ENCODE measurements around the gene WDFY4. TPM values are rescaled to one million over a fixed set of nuclear protein-coding genes. Genes with fewer than 3 reads are reported as not detected.

The WDFY4 gene
- polyA plus RNA-seq, 1 donor from 2014 or later, result not detected

DNA sequence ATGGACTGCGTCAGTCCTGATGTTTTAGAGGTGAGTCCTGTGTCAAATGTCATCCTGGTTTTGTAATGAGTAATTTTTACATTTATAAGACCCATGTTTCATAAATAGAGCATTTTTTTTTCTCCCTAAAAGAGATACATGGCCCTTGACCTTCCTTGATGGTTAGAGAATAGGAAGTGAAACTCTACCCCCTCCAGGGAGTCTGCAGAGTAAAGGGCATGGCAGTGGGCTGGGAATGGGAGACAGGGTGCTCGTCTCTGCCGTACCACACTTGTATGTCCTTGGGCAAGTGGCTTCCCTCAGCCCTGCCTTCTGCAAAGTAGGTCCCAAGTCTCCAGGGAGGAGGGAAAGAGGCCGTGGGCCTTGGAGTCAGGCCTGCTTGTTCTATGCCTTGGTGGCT is 63.9 kb downstream of the WDFY4 start:
- Histone ChIP-seq H3K27me3 (ENCODE audit: insufficient read depth, low read depth, low read length) (no peaks in the 10 kb centered on the region), H3K79me2 (replicated peaks; ENCODE audit: insufficient read depth, low read length) (no peaks in the 10 kb centered on the region), H2AFZ (ENCODE audit: low read depth, low read length) (no peak overlapping the region), H3K4me2 (ENCODE audit: low read length) (no peak overlapping the region), H3F3A (ENCODE audit: insufficient read depth, low read length, poor library complexity, severe bottlenecking) (no peaks in the 10 kb centered on the region), H3K27ac (ENCODE audit: low read length) (no peak overlapping the region), H3K9ac (ENCODE audit: low read length) (no peak overlapping the region), H4K20me1 (ENCODE audit: insufficient read depth) (no peaks in the 10 kb centered on the region), H3K9me2 (ENCODE audit: insufficient read depth, low read length) (no peaks in the 10 kb centered on the region), H3K9me3 (ENCODE audit: low read length) (no peaks in the 10 kb centered on the region), H3K4me3 (ENCODE audit: low read length) (no peak overlapping the region), H3K36me3 (ENCODE audit: insufficient read depth, low read length) (no peaks in the 10 kb centered on the region)
- TF ChIP-seq EZH2 (IDR thresholded peaks at IDR 0.05; ENCODE audit: borderline replicate concordance, insufficient read depth, low read length, poor library complexity, severe bottlenecking) (no peak), RAD21 (conservative IDR thresholded peaks at IDR 0.05) (no peak), SMC3 (conservative IDR thresholded peaks at IDR 0.05; ENCODE audit: poor library complexity) (no peak), POLR2AphosphoS5 (IDR thresholded peaks at IDR 0.05) (no peak), TAF1 (IDR thresholded peaks at IDR 0.05; ENCODE audit: low read depth) (no peak), MXI1 (conservative IDR thresholded peaks at IDR 0.05; ENCODE audit: poor library complexity, severe bottlenecking) (no peak), EP300 (conservative IDR thresholded peaks at IDR 0.05; ENCODE audit: poor library complexity, severe bottlenecking) (no peak)
- TF ChIP-seq, protein P1, sequence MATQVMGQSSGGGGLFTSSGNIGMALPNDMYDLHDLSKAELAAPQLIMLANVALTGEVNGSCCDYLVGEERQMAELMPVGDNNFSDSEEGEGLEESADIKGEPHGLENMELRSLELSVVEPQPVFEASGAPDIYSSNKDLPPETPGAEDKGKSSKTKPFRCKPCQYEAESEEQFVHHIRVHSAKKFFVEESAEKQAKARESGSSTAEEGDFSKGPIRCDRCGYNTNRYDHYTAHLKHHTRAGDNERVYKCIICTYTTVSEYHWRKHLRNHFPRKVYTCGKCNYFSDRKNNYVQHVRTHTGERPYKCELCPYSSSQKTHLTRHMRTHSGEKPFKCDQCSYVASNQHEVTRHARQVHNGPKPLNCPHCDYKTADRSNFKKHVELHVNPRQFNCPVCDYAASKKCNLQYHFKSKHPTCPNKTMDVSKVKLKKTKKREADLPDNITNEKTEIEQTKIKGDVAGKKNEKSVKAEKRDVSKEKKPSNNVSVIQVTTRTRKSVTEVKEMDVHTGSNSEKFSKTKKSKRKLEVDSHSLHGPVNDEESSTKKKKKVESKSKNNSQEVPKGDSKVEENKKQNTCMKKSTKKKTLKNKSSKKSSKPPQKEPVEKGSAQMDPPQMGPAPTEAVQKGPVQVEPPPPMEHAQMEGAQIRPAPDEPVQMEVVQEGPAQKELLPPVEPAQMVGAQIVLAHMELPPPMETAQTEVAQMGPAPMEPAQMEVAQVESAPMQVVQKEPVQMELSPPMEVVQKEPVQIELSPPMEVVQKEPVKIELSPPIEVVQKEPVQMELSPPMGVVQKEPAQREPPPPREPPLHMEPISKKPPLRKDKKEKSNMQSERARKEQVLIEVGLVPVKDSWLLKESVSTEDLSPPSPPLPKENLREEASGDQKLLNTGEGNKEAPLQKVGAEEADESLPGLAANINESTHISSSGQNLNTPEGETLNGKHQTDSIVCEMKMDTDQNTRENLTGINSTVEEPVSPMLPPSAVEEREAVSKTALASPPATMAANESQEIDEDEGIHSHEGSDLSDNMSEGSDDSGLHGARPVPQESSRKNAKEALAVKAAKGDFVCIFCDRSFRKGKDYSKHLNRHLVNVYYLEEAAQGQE (IDR thresholded peaks at IDR 0.05; ENCODE audit: borderline replicate concordance), result no peak
- TF ChIP-seq, protein P2, sequence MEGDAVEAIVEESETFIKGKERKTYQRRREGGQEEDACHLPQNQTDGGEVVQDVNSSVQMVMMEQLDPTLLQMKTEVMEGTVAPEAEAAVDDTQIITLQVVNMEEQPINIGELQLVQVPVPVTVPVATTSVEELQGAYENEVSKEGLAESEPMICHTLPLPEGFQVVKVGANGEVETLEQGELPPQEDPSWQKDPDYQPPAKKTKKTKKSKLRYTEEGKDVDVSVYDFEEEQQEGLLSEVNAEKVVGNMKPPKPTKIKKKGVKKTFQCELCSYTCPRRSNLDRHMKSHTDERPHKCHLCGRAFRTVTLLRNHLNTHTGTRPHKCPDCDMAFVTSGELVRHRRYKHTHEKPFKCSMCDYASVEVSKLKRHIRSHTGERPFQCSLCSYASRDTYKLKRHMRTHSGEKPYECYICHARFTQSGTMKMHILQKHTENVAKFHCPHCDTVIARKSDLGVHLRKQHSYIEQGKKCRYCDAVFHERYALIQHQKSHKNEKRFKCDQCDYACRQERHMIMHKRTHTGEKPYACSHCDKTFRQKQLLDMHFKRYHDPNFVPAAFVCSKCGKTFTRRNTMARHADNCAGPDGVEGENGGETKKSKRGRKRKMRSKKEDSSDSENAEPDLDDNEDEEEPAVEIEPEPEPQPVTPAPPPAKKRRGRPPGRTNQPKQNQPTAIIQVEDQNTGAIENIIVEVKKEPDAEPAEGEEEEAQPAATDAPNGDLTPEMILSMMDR (IDR thresholded peaks at IDR 0.05; ENCODE audit: poor library complexity, severe bottlenecking), result no peak

DNA sequence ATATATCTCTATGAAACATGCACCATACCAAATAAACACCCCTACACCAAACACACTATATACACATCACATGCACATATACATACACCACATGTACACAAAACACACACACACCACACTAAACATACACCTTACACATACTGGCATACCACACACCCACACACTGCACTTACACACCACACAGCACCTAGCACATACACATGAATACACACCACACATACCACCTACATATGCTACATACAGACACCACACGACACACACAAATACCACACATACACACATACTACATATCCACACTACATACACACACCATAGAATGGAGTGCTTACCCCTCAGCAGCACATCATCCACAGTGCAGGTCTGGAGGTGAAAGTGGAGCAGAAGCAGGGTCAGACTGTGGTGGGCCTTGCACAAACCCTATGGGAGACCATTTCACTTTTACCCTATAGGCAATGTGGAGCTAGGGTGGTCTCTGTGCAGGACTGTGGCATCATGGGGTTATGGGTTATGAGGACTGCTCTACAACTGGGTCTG is 64.6 kb downstream of the WDFY4 start:
- Histone ChIP-seq H3K9me3 (ENCODE audit: low read length) (no peaks in the 10 kb centered on the region), H3F3A (ENCODE audit: insufficient read depth, low read length, poor library complexity, severe bottlenecking) (no peaks in the 10 kb centered on the region), H3K27me3 (ENCODE audit: insufficient read depth, low read depth, low read length) (no peaks in the 10 kb centered on the region), H3K4me2 (ENCODE audit: low read length) (no peak overlapping the region), H3K9me2 (ENCODE audit: insufficient read depth, low read length) (no peaks in the 10 kb centered on the region), H3K79me2 (replicated peaks; ENCODE audit: insufficient read depth, low read length) (no peaks in the 10 kb centered on the region), H3K36me3 (ENCODE audit: insufficient read depth, low read length) (no peaks in the 10 kb centered on the region), H2AFZ (ENCODE audit: low read depth, low read length) (no peak overlapping the region), H3K4me3 (ENCODE audit: low read length) (no peak overlapping the region), H3K9ac (ENCODE audit: low read length) (no peak overlapping the region), H3K27ac (ENCODE audit: low read length) (no peak overlapping the region), H4K20me1 (ENCODE audit: insufficient read depth) (no peaks in the 10 kb centered on the region)
- TF ChIP-seq, protein P2 (IDR thresholded peaks at IDR 0.05; ENCODE audit: poor library complexity, severe bottlenecking), result no peak
- TF ChIP-seq SMC3 (conservative IDR thresholded peaks at IDR 0.05; ENCODE audit: poor library complexity) (no peak), EZH2 (IDR thresholded peaks at IDR 0.05; ENCODE audit: borderline replicate concordance, insufficient read depth, low read length, poor library complexity, severe bottlenecking) (no peak)
